ENCODE measurements around the gene GATAD2A. TPM values are rescaled to one million over a fixed set of nuclear protein-coding genes. Genes with fewer than 3 reads are reported as not detected.

The GATAD2A gene
- total and polyA plus RNA-seq, 2 of the 8 experiments (the other 6 are each of a cell fraction or from before 2014, with no cell fraction given) = 38.4 to 205 TPM

DNA sequence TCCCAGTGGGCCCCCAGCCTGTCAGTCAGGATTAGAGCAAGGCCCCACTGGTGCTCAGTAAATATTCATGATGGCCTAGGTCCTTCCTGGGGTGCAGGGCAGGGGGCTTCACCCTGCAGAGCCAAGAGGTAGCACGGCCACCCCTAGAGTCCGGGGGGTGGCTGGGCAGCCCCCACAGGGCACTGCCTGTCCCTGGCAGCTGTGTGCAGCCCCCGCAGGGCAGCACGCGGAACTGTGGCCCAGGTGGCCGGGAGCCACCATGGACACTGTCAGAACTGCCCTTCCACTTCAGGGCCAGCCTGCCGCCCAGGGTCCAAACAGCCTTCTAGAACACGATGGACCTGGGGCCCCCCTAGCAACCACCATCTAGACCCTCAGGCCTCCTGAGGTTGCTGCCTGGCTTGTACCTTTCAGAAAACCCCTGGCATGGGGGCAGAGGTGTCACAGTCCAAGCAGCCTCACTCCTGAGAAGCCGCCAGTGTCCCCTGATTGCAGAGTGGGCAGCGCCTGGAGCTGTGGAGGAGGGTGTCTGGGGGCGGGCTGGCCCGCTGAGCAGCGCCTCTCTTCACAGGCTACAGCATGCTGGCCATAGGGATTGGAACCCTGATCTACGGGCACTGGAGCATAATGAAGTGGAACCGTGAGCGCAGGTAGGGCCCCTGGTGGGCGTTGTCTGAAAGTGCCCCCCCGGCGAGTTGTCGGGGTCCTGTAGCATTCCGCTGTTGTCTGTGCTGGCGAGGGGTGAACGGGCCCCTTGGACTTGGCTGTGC, 120.3 kb downstream of the GATAD2A start:
- Histone ChIP-seq H2BK120ac (replicated peaks; ENCODE audit: low read depth, low read length) (no peak overlapping the region), H3K4ac (replicated peaks; ENCODE audit: insufficient read length, low read depth, low read length) (no peak overlapping the region), H3K27me3 (replicated peaks in 1 of 4; ENCODE audit: control insufficient read depth in 3 of 4, extremely low read depth in 1 of 4, insufficient read depth in 3 of 4, low read length in 3 of 4) (no peaks in the 10 kb centered on the region), H2BK12ac (ENCODE audit: low read depth, low read length) (no peak overlapping the region), H4K8ac (ENCODE audit: extremely low read depth, insufficient read depth, low read length) (peak overlapping the region; percentile 11; the same call in 1 of the 2 replicates), H2BK15ac (ENCODE audit: low read length) (no peak overlapping the region), H3K36me3 (ENCODE audit: control insufficient read depth in 2 of 4, insufficient read depth in 4 of 4, low read length in 3 of 4) (peaks cover 0 to 30% (median 10%) of the 10 kb centered on the region in 4 experiments; a peak in 6 of 8 replicates), H3K79me2 (ENCODE audit: control insufficient read depth in 1 of 2, insufficient read depth in 2 of 2, low read length in 2 of 2) (peaks cover 0 to 26% of the 10 kb centered on the region in 2 experiments; a peak in 2 of 4 replicates), H3K4me3 (ENCODE audit: extremely low read depth in 1 of 4, insufficient read depth in 2 of 4, low read depth in 3 of 4, low read length in 4 of 4) (no peak overlapping the region), H3K4me1 (replicated peaks in 1 of 4; ENCODE audit: control insufficient read depth in 3 of 4, insufficient read depth in 4 of 4, low read length in 3 of 4) (peaks cover 0 to 3% (median 3%) of the 10 kb centered on the region in 4 experiments; a peak in 3 of 7 replicates), H3K56ac (replicated peaks; ENCODE audit: insufficient read length, low read depth, low read length) (no peak overlapping the region), H2BK20ac (ENCODE audit: low read length) (no peak overlapping the region), H2BK5ac (ENCODE audit: low read depth, low read length) (no peak overlapping the region; the same call in 1 of the 2 replicates), H3K18ac (ENCODE audit: extremely low read depth, low read length) (no peak overlapping the region), H4K5ac (ENCODE audit: insufficient read length, low read depth, low read length) (no peak overlapping the region), H3K4me2 (ENCODE audit: insufficient read depth in 1 of 2, low read depth in 2 of 2, low read length in 2 of 2) (no peak overlapping the region), H3K23me2 (ENCODE audit: low read depth, low read length) (no peaks in the 10 kb centered on the region), H2AFZ (ENCODE audit: low read length) (no peak overlapping the region), H3K14ac (ENCODE audit: insufficient read length) (no peak overlapping the region), H3K23ac (ENCODE audit: insufficient read length) (no peak overlapping the region), H4K91ac (replicated peaks; ENCODE audit: insufficient read length, low read length) (no peak overlapping the region), H3K9ac (replicated peaks in 1 of 4; ENCODE audit: extremely low read depth in 1 of 4, low read depth in 3 of 4, low read length in 3 of 4) (no peak overlapping the region), H4K20me1 (replicated peaks in 1 of 2; ENCODE audit: control insufficient read depth in 1 of 2, insufficient read depth in 2 of 2, low read length in 2 of 2) (peaks cover 9 to 28% of the 10 kb centered on the region in 2 experiments), H3K27ac (ENCODE audit: low read depth, low read length) (no peak overlapping the region), H2AK5ac (ENCODE audit: low read depth, low read length) (no peak overlapping the region), H3K9me3 (ENCODE audit: insufficient read depth in 2 of 2, low read depth in 1 of 2, low read length in 1 of 2) (no peaks in the 10 kb centered on the region), H3K79me1 (ENCODE audit: low read depth, low read length) (peaks cover 12% of the 10 kb centered on the region)
- no peak for DNase-seq (ENCODE audit: low read depth in 1 of 2, low spot score in 2 of 2)
- ChIA-PET CTCF (ENCODE audit: partially characterized antibody) (interaction anchor here (1.0 kb wide), 1 partner anchor 9 kb away, joined by 7 read pairs; no protein-coding TSS in a partner anchor), POLR2A (ENCODE audit: partially characterized antibody) (interaction anchor here (0.7 to 3.1 kb wide), 6 partner anchors 9 to 19 kb away, joined by 3 to 13 read pairs (median 4); partner anchors contain the start of gene NDUFA13)
- no peak for FAIRE-seq
- no peak for TF ChIP-seq RFX5 (IDR thresholded peaks at IDR 0.05; ENCODE audit: borderline replicate concordance, low read depth, low read length)
- TF ChIP-seq, protein P1, sequence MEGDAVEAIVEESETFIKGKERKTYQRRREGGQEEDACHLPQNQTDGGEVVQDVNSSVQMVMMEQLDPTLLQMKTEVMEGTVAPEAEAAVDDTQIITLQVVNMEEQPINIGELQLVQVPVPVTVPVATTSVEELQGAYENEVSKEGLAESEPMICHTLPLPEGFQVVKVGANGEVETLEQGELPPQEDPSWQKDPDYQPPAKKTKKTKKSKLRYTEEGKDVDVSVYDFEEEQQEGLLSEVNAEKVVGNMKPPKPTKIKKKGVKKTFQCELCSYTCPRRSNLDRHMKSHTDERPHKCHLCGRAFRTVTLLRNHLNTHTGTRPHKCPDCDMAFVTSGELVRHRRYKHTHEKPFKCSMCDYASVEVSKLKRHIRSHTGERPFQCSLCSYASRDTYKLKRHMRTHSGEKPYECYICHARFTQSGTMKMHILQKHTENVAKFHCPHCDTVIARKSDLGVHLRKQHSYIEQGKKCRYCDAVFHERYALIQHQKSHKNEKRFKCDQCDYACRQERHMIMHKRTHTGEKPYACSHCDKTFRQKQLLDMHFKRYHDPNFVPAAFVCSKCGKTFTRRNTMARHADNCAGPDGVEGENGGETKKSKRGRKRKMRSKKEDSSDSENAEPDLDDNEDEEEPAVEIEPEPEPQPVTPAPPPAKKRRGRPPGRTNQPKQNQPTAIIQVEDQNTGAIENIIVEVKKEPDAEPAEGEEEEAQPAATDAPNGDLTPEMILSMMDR (IDR thresholded peaks at IDR 0.05; ENCODE audit: control extremely low read depth in 1 of 3, insufficient read depth in 1 of 3, low read depth in 1 of 3, low read length in 3 of 3) = peak in 1 of 3 experiments; percentile 14; a peak in 1 of 4 replicates
- WGBS, 2 experiments (ENCODE audit: extremely low coverage in 1 of 2, insufficient coverage in 1 of 2, insufficient read length in 1 of 2, insufficient replicate concordance in 2 of 2, low coverage in 1 of 2, low lambda C conversion rate in 2 of 2, missing lambda C conversion rate in 1 of 2) = 92% methylated on average over 23 of the region's 23 CpGs; no CpG with 5 or more reads in 1 of the 2 experiments

All from H1 (cell line).